DOHH2 (cell line): ENCODE data around the gene PPCDC.

ENCODE experiments used
- H3F3A ChIP-seq: fragments of 200-600 bp; sonication (generic), shearing (Covaris generic); 2 replicates; pipeline ENCODE4 v1.6.0; 2016; ENCODE audit warnings: antibody characterized with exemption, mild to moderate bottlenecking; ENCODE audit not compliant: control insufficient read depth, insufficient read depth
- H3K27ac ChIP-seq: fragments of 200-600 bp; sonication (generic); 2 replicates; pipeline ENCODE4 v1.5.1; 2014; ENCODE audit warnings: low read depth, mild to moderate bottlenecking, low read length, moderate library complexity
- H3K27me3 ChIP-seq: fragments of 200-600 bp; sonication (generic); 2 replicates; pipeline ENCODE4 v1.6.1; 2014; ENCODE audit warnings: mild to moderate bottlenecking, low read length, mixed read lengths; ENCODE audit not compliant: control insufficient read depth
- H3K36me3 ChIP-seq: fragments of 200-600 bp; sonication (generic); 2 replicates; pipeline ENCODE4 v1.6.1; 2014; ENCODE audit warnings: mild to moderate bottlenecking, low read length, moderate library complexity, mixed read lengths; ENCODE audit not compliant: control insufficient read depth
- H3K4me1 ChIP-seq: fragments of 200-600 bp; sonication (generic); 2 replicates; pipeline ENCODE4 v1.6.1; 2014; ENCODE audit warnings: mild to moderate bottlenecking, low read length, mixed read lengths; ENCODE audit not compliant: control insufficient read depth
- H3K4me2 ChIP-seq: fragments of 200-600 bp; sonication (generic); 2 replicates; pipeline ENCODE4 v1.6.0; 2014; ENCODE audit warnings: mild to moderate bottlenecking, low read length, moderate library complexity
- H3K4me3 ChIP-seq: fragments of 200-600 bp; sonication (generic); 2 replicates; pipeline ENCODE4 v1.5.1; 2014; ENCODE audit warnings: mild to moderate bottlenecking, low read length, mixed read lengths
- H3K79me2 ChIP-seq: fragments of 200-600 bp; sonication (generic); 2 replicates; pipeline ENCODE4 v1.6.1; 2014; ENCODE audit warnings: mild to moderate bottlenecking, low read length, mixed read lengths; ENCODE audit not compliant: control insufficient read depth
- H3K9me2 ChIP-seq: fragments of 200-600 bp; sonication (generic); replicated peaks from 2 replicates; pipeline ENCODE4 v1.6.1; 2014; ENCODE audit warnings: mild to moderate bottlenecking, low read length, mixed read lengths; ENCODE audit not compliant: control insufficient read depth
- H3K9me3 ChIP-seq: fragments of 200-600 bp; sonication (generic); 2 replicates; pipeline ENCODE4 v1.6.1; 2014; ENCODE audit warnings: antibody characterized with exemption, low read length, mixed read lengths; ENCODE audit not compliant: control insufficient read depth, insufficient read depth
- H4K20me1 ChIP-seq: fragments of 200-600 bp; sonication (generic); 2 replicates; pipeline ENCODE4 v1.6.0; 2014; ENCODE audit warnings: low read depth, mild to moderate bottlenecking, antibody characterized with exemption, low read length, moderate library complexity; ENCODE audit not compliant: control insufficient read depth, insufficient read depth
- EZH2phosphoT487 ChIP-seq: fragments of 200-600 bp; sonication (generic); IDR thresholded peaks from 2 replicates; pipeline ENCODE4 v1.6.1; 2017; ENCODE audit warnings: borderline replicate concordance, mild to moderate bottlenecking, antibody characterized with exemption, low read length, moderate library complexity, mixed read lengths
- TF ChIP-seq, protein P1 (sequence below): fragments of 200-600 bp; sonication (generic); IDR thresholded peaks from one replicate; pipeline ENCODE4 v1.5.1; 2014; ENCODE audit warnings: antibody characterized with exemption, mild to moderate bottlenecking, low read depth, low read length; ENCODE audit not compliant: poor library complexity, severe bottlenecking

The PPCDC gene

GRCh38 chr15:75023181-75023871, at the start of gene PPCDC:
Gene PPCDC, plus strand, starts transcription at chr15:75023590. Its CDS starts 4,729 bp downstream, at chr15:75028319.
- Histone ChIP-seq H3K9me3 (no peaks in the 10 kb centered on the region), H3K36me3 (peaks cover 27% of the 10 kb centered on the region), H3K4me1 (peaks cover 32% of the 10 kb centered on the region), H3K4me3 (peak within 1 kb of the TSS; percentile 87), H3K9me2 (no peaks in the 10 kb centered on the region), H3K27me3 (no peaks in the 10 kb centered on the region), H3F3A (0 out of 2 replicates have a peak, but pooled peaks cover 3% of the 10 kb centered on the region), H3K79me2 (peaks cover 26% of the 10 kb centered on the region), H3K27ac (peak within 1 kb of the TSS; percentile 77), H4K20me1 (no peaks in the 10 kb centered on the region), H3K4me2 (peak within 1 kb of the TSS; percentile 70)
- no peak for TF ChIP-seq EZH2phosphoT487
- TF ChIP-seq, protein P1, sequence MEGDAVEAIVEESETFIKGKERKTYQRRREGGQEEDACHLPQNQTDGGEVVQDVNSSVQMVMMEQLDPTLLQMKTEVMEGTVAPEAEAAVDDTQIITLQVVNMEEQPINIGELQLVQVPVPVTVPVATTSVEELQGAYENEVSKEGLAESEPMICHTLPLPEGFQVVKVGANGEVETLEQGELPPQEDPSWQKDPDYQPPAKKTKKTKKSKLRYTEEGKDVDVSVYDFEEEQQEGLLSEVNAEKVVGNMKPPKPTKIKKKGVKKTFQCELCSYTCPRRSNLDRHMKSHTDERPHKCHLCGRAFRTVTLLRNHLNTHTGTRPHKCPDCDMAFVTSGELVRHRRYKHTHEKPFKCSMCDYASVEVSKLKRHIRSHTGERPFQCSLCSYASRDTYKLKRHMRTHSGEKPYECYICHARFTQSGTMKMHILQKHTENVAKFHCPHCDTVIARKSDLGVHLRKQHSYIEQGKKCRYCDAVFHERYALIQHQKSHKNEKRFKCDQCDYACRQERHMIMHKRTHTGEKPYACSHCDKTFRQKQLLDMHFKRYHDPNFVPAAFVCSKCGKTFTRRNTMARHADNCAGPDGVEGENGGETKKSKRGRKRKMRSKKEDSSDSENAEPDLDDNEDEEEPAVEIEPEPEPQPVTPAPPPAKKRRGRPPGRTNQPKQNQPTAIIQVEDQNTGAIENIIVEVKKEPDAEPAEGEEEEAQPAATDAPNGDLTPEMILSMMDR: no peak

DNA sequence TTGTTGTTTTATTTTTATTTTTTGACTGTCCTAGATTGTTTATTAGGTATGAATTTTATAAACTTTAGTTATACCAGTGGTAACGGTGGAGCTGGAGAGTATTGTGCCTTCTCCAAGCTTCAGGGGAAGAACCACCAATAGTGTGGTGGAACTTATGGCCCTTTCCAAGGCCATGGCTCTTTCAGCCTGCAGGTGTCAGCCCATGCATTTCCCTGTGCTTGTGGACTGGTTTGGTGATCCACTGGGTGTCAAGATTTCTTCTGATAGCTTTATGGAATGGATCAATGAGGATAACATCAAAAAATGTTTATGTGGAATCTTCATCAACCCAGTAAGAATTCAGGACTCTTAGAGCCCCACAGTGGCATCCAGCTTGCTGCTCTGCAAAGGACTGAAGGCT, 47.2 kb upstream of the PPCDC start:
- Histone ChIP-seq H3K4me2 (no peak overlapping the region), H3K9me2 (no peaks in the 10 kb centered on the region), H3K4me1 (no peaks in the 10 kb centered on the region), H3K36me3 (no peaks in the 10 kb centered on the region), H3K27me3 (0 out of 2 replicates have a peak, but pooled peaks cover 9% of the 10 kb centered on the region), H3F3A (no peaks in the 10 kb centered on the region), H4K20me1 (no peaks in the 10 kb centered on the region), H3K79me2 (no peaks in the 10 kb centered on the region), H3K9me3 (no peaks in the 10 kb centered on the region), H3K4me3 (no peak overlapping the region), H3K27ac (no peak overlapping the region)
- TF ChIP-seq EZH2phosphoT487: no peak

DNA sequence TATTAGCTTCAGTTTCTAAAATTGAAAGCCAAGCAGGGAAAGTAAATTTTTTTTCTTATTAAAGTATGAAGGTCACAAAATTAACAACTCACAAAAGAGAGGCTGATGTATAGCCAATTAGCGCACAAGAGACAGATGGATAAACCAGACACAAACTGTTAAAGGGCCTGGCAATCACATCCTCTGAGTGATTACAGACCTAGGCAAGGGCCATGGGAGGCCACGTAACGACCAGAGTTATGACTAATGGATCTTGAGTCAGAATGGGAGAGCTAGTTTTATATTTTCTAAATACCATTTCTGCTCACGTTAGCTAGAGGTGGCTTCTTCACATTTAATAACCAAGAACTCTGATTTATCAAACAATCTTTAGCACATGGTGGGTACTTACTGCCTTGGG, 45.8 kb upstream of the PPCDC start:
- Histone ChIP-seq H3K36me3 (no peaks in the 10 kb centered on the region), H3K9me3 (no peaks in the 10 kb centered on the region), H3K9me2 (no peaks in the 10 kb centered on the region), H3K27ac (no peak overlapping the region), H3K4me2 (no peak overlapping the region), H3K27me3 (0 out of 2 replicates have a peak, but pooled peaks cover 9% of the 10 kb centered on the region), H3K4me3 (no peak overlapping the region), H3K79me2 (no peaks in the 10 kb centered on the region), H3F3A (no peaks in the 10 kb centered on the region), H3K4me1 (no peaks in the 10 kb centered on the region), H4K20me1 (no peaks in the 10 kb centered on the region)
- no peak for TF ChIP-seq EZH2phosphoT487

- Histone ChIP-seq H3K4me2 (no peak overlapping the region), H4K20me1 (no peaks in the 10 kb centered on the region), H3K9me3 (no peaks in the 10 kb centered on the region), H3K9me2 (no peaks in the 10 kb centered on the region), H3K4me3 (no peak overlapping the region), H3F3A (no peaks in the 10 kb centered on the region), H3K36me3 (no peaks in the 10 kb centered on the region), H3K79me2 (no peaks in the 10 kb centered on the region), H3K27me3 (0 out of 2 replicates have a peak, but pooled peaks cover 5% of the 10 kb centered on the region), H3K27ac (no peak overlapping the region), H3K4me1 (no peaks in the 10 kb centered on the region)
- TF ChIP-seq, protein P1: no peak
- TF ChIP-seq EZH2phosphoT487: no peak
Observed at GRCh38 chr15:74978077-74978476, 45.3 kb upstream of the PPCDC start.
